ENCODE data around the gene NPAS2.

NPAS2 gene

GRCh38 chr2:100963026-100963375 is 143.1 kb downstream of the NPAS2 start:
- DNase-seq (ENCODE audit: low read depth, low spot score): no peak

- no peak for DNase-seq (ENCODE audit: low read depth, low spot score)
Observed at GRCh38 chr2:100964222-100964621, 144.3 kb downstream of the NPAS2 start.

GRCh38 chr2:100964681-100965169 is 144.8 kb downstream of the NPAS2 start:
- no peak for DNase-seq (ENCODE audit: low read depth, low spot score)

- DNase-seq (ENCODE audit: low read depth, low spot score): no peak
Observed at GRCh38 chr2:100965596-100965995, 145.7 kb downstream of the NPAS2 start.

GRCh38 chr2:100967716-100968115 is 147.8 kb downstream of the NPAS2 start:
- DNase-seq (ENCODE audit: low read depth, low spot score): no peak

GRCh38 chr2:100968146-100969145 is 148.5 kb downstream of the NPAS2 start:
- no peak for DNase-seq (ENCODE audit: low read depth, low spot score)

- no peak for DNase-seq (ENCODE audit: low read depth, low spot score)
Observed at GRCh38 chr2:100969998-100970397, 150.1 kb downstream of the NPAS2 start.

- no peak for DNase-seq (ENCODE audit: low read depth, low spot score)
Observed at GRCh38 chr2:100971221-100971620, 151.3 kb downstream of the NPAS2 start.

GRCh38 chr2:100972452-100972851 is 152.5 kb downstream of the NPAS2 start:
- no peak for DNase-seq (ENCODE audit: low read depth, low spot score)

- no peak for DNase-seq (ENCODE audit: low read depth, low spot score)
Observed at GRCh38 chr2:100974712-100975520, 155.0 kb downstream of the NPAS2 start.

- no peak for DNase-seq (ENCODE audit: low read depth, low spot score)
Observed at GRCh38 chr2:100975521-100975785, 155.5 kb downstream of the NPAS2 start.

- no peak for DNase-seq (ENCODE audit: low read depth, low spot score)
Observed at GRCh38 chr2:100976061-100976460, 156.1 kb downstream of the NPAS2 start.

- no peak for DNase-seq (ENCODE audit: low read depth, low spot score)
Observed at GRCh38 chr2:100976645-100977391, 156.9 kb downstream of the NPAS2 start.

GRCh38 chr2:100977511-100977910 is 157.6 kb downstream of the NPAS2 start:
- DNase-seq (ENCODE audit: low read depth, low spot score): no peak

- DNase-seq (ENCODE audit: low read depth, low spot score): no peak
Observed at GRCh38 chr2:100978582-100979191, 158.7 kb downstream of the NPAS2 start.

GRCh38 chr2:100980046-100980445 is 160.1 kb downstream of the NPAS2 start:
- DNase-seq (ENCODE audit: low read depth, low spot score): no peak

GRCh38 chr2:100981011-100981410 is 161.1 kb downstream of the NPAS2 start:
- no peak for DNase-seq (ENCODE audit: low read depth, low spot score)

- no peak for DNase-seq (ENCODE audit: low read depth, low spot score)
Observed at GRCh38 chr2:100982431-100982861, 162.5 kb downstream of the NPAS2 start.

GRCh38 chr2:100983201-100983600 is 163.3 kb downstream of the NPAS2 start:
- DNase-seq (ENCODE audit: low read depth, low spot score): no peak

- DNase-seq (ENCODE audit: low read depth, low spot score): no peak
Observed at GRCh38 chr2:100983684-100984310, 163.9 kb downstream of the NPAS2 start.

- no peak for DNase-seq (ENCODE audit: low read depth, low spot score)
Observed at GRCh38 chr2:100984892-100985307, 165.0 kb downstream of the NPAS2 start.

Measured in iPS DF 19.7 (cell line).